H1 (cell line): ENCODE measurements around the gene TBC1D25. TPM values are rescaled to one million over a fixed set of nuclear protein-coding genes. Genes with fewer than 3 reads are reported as not detected.
A peak's percentile ranks its signal among the peaks of the same experiment; 100 is the strongest.

Experiments used
- BACH1 ChIP-seq: IDR thresholded peaks from 2 replicates; pipeline ENCODE4 v1.6.1; 2012; ENCODE audit warnings: low read length, improper control_type of control experiment
- CBX5 ChIP-seq: fragments of 300-800, 300-1000 bp; sonication (generic); IDR thresholded peaks from 2 replicates; pipeline ENCODE4 v1.7.1; 2016; ENCODE audit warnings: antibody characterized with exemption, low read length, low read depth
- CEBPB ChIP-seq: IDR thresholded peaks from 2 replicates; pipeline ENCODE4 v1.6.1; 2012; ENCODE audit warnings: low read depth, low read length
- GTF2F1 ChIP-seq: IDR thresholded peaks from 2 replicates; pipeline ENCODE4 v1.6.1; 2012; ENCODE audit warnings: low read depth, low read length, improper control_type of control experiment, borderline replicate concordance
- MAX ChIP-seq: IDR thresholded peaks from 2 replicates; pipeline ENCODE4 v1.6.1; 2012; ENCODE audit warnings: inconsistent platforms
- NANOG ChIP-seq: IDR thresholded peaks from 2 replicates; pipeline ENCODE4 v1.6.1; 2011; ENCODE audit warnings: low read length, low read depth, mild to moderate bottlenecking, inconsistent platforms; ENCODE audit not compliant: insufficient read depth, poor library complexity, severe bottlenecking
- POU5F1 ChIP-seq: IDR thresholded peaks from 2 replicates; pipeline ENCODE4 v1.6.1; 2011; ENCODE audit warnings: low read depth, mild to moderate bottlenecking, low read length, moderate library complexity
- RFX5 ChIP-seq: IDR thresholded peaks from 2 replicates; pipeline ENCODE4 v1.6.1; 2011; ENCODE audit warnings: low read depth, low read length, improper control_type of control experiment, borderline replicate concordance
- SIRT6 ChIP-seq: IDR thresholded peaks from one replicate; pipeline ENCODE4 v1.7.1; 2012; ENCODE audit warnings: low read length, inconsistent platforms
- SUZ12 ChIP-seq: fragments of 200-600 bp; sonication (generic); IDR thresholded peaks from 2 replicates; pipeline ENCODE4 v1.6.1; 2012; ENCODE audit warnings: mild to moderate bottlenecking, inconsistent platforms, low read length, moderate library complexity, mixed read lengths
- TEAD4 ChIP-seq: IDR thresholded peaks from 2 replicates; pipeline ENCODE4 v1.6.1; 2012; ENCODE audit warnings: low read depth, low read length, inconsistent platforms, mixed read lengths
- YY1 ChIP-seq: IDR thresholded peaks from 2 replicates; pipeline ENCODE4 v1.6.1; 2011; ENCODE audit warnings: low read depth, mild to moderate bottlenecking, low read length
- polyA plus RNA-seq, 7 experiments: library from polyadenylated mRNA; depleted of rRNA in 3 of 7; stranded (reverse) in 5 of 7; unstranded in 2 of 7; fragments of >200 nt in 5 of 7; fragments of 200-250 nt in 2 of 7; gene quantifications; 1 replicate in 5 of 7; 2 replicates in 1 of 7; 4 replicates in 1 of 7; pipeline versions ENCODE4 v1.2.1 to v1.2.3, GENCODE V29; 2011 to 2013; ENCODE audit warnings: missing spikeins in 2 of 7, mixed read lengths in 2 of 7
- total RNA-seq: library from RNA; stranded (reverse); fragmentation: NEBNext Ultra II Directional; extraction: Animal tissue kit (Norgen Biotek cat#: 25700); gene quantifications from 2 replicates; pipeline ENCODE4 v1.2.1, GENCODE V29; 2021
- TF ChIP-seq, protein P1 (sequence below): IDR thresholded peaks from 2 replicates; pipeline ENCODE4 v1.6.1; 2012; ENCODE audit warnings: low read length, inconsistent platforms

Gene TBC1D25
- total and polyA plus RNA-seq, 2 of the 8 experiments (the other 6 are each of a cell fraction or from before 2014, with no cell fraction given) = 6.5 to 6.8 TPM

GRCh38 chrX:48574270-48575266 lies 35.1 kb downstream of the TBC1D25 start, which contains the start of gene RBM3 (continued):
- TF ChIP-seq MAX (peak; percentile 97), CBX5 (no peak), TEAD4 (no peak), SIRT6 (no peak), POU5F1 (no peak), RFX5 (no peak), SUZ12 (no peak), GTF2F1 (no peak), CEBPB (no peak), YY1 (peak; percentile 95), BACH1 (no peak), NANOG (no peak)
- TF ChIP-seq, protein P1, sequence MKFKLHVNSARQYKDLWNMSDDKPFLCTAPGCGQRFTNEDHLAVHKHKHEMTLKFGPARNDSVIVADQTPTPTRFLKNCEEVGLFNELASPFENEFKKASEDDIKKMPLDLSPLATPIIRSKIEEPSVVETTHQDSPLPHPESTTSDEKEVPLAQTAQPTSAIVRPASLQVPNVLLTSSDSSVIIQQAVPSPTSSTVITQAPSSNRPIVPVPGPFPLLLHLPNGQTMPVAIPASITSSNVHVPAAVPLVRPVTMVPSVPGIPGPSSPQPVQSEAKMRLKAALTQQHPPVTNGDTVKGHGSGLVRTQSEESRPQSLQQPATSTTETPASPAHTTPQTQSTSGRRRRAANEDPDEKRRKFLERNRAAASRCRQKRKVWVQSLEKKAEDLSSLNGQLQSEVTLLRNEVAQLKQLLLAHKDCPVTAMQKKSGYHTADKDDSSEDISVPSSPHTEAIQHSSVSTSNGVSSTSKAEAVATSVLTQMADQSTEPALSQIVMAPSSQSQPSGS = 0 out of 2 replicates have a peak, but pooled peaks have one; percentile 6
